Activated naive CD8-positive, alpha-beta T cell treated with anti-CD3 and anti-CD28 coated beads, Interleukin-2, amount 50 U/mL, for 24 hours (primary cell): ENCODE measurements around the gene CCDC70.
A peak's percentile ranks its signal among the peaks of the same experiment; 100 is the strongest.

Experiments used
- ATAC-seq: fragments of 150-1000 bp; cut with Tn5 transposase; one replicate; pipeline ENCODE4 v1.10.0; 2021
- DNase-seq: peaks from one replicate; pipeline ENCODE4 v3.0.0; 2021
- H3K27ac Mint-ChIP-seq: one replicate; pipeline ENCODE4 v1.8.0; 2021; ENCODE audit warnings: mild to moderate bottlenecking, mixed read lengths
- H3K27me3 Mint-ChIP-seq: one replicate; pipeline ENCODE4 v1.8.0; 2021; ENCODE audit warnings: mixed read lengths
- H3K36me3 Mint-ChIP-seq: one replicate; pipeline ENCODE4 v1.8.0; 2021; ENCODE audit warnings: low read depth, mixed read lengths
- H3K4me1 Mint-ChIP-seq: one replicate; pipeline ENCODE4 v1.8.0; 2021; ENCODE audit warnings: mixed read lengths
- H3K4me3 Mint-ChIP-seq: one replicate; pipeline ENCODE4 v1.8.0; 2021; ENCODE audit warnings: mild to moderate bottlenecking, moderate library complexity, mixed read lengths
- H3K9me3 Mint-ChIP-seq: one replicate; pipeline ENCODE4 v1.8.0; 2021; ENCODE audit warnings: mixed read lengths

The CCDC70 gene

GRCh38 chr13:51840917-51841316, 20.9 kb upstream of the CCDC70 start:
- peaks cover 2% of the 10 kb centered on the region for H3K27me3 Mint-ChIP-seq

GRCh38 chr13:51841732-51842131, 20.0 kb upstream of the CCDC70 start:
- H3K4me1 Mint-ChIP-seq, result peaks cover 35% of the 10 kb centered on the region
- ATAC-seq (no peak), DNase-seq (no peak)
- no peak overlapping the region for H3K27ac Mint-ChIP-seq
- peaks cover 2% of the 10 kb centered on the region for H3K27me3 Mint-ChIP-seq
- H3K36me3 Mint-ChIP-seq, result no peaks in the 10 kb centered on the region
- H3K9me3 Mint-ChIP-seq, result no peaks in the 10 kb centered on the region
- H3K4me3 Mint-ChIP-seq, result no peak overlapping the region

More at GRCh38 chr13:51840917-51841316, 20.9 kb upstream of the CCDC70 start:
- Mint-ChIP-seq H3K9me3 (no peaks in the 10 kb centered on the region), H3K36me3 (no peaks in the 10 kb centered on the region), H3K27ac (no peak overlapping the region), H3K4me1 (peaks cover 37% of the 10 kb centered on the region), H3K4me3 (no peak overlapping the region)
- DNase-seq, result no peak
- ATAC-seq, result no peak

- Mint-ChIP-seq H3K27me3 (peaks cover 2% of the 10 kb centered on the region), H3K4me3 (no peak overlapping the region), H3K4me1 (peaks cover 17% of the 10 kb centered on the region), H3K27ac (no peak overlapping the region), H3K36me3 (no peaks in the 10 kb centered on the region), H3K9me3 (no peaks in the 10 kb centered on the region)
- ATAC-seq (no peak), DNase-seq (no peak)
These were observed 18.2 kb upstream of the CCDC70 start for GRCh38 chr13:51843529-51843928.

GRCh38 chr13:51844862-51845573, 16.8 kb upstream of the CCDC70 start, which contains the start of gene TMEM272:
TMEM272 (minus strand) TSS chr13:51845177; CDS start chr13:51838530, 6,647 bp downstream.
- ATAC-seq (peak; percentile 69), DNase-seq (peak; percentile 78)
- Mint-ChIP-seq H3K36me3 (no peaks in the 10 kb centered on the region), H3K4me3 (peak within 1 kb of the TSS; percentile 57), H3K4me1 (peaks cover 16% of the 10 kb centered on the region), H3K27ac (no peak within 1 kb of the TSS), H3K27me3 (peaks cover 2% of the 10 kb centered on the region), H3K9me3 (no peaks in the 10 kb centered on the region)

- Mint-ChIP-seq H3K9me3 (no peaks in the 10 kb centered on the region), H3K27ac (no peak overlapping the region), H3K36me3 (no peaks in the 10 kb centered on the region), H3K4me1 (peaks cover 16% of the 10 kb centered on the region), H3K4me3 (no peak overlapping the region), H3K27me3 (peaks cover 2% of the 10 kb centered on the region)
- no peak for ATAC-seq
- no peak for DNase-seq
These were observed 16.0 kb upstream of the CCDC70 start for GRCh38 chr13:51845574-51846318.

GRCh38 chr13:51846756-51847155, 15.0 kb upstream of the CCDC70 start:
- Mint-ChIP-seq H3K27me3 (peaks cover 4% of the 10 kb centered on the region), H3K36me3 (no peaks in the 10 kb centered on the region), H3K9me3 (no peaks in the 10 kb centered on the region), H3K4me1 (peaks cover 16% of the 10 kb centered on the region), H3K4me3 (no peak overlapping the region), H3K27ac (no peak overlapping the region)
- ATAC-seq (no peak), DNase-seq (no peak)

GRCh38 chr13:51848674-51849073, 13.1 kb upstream of the CCDC70 start:
- H3K4me3 Mint-ChIP-seq, result no peak overlapping the region
- no peak overlapping the region for H3K27ac Mint-ChIP-seq
- no peaks in the 10 kb centered on the region for H3K9me3 Mint-ChIP-seq
- peaks cover 4% of the 10 kb centered on the region for H3K27me3 Mint-ChIP-seq
- DNase-seq (no peak), ATAC-seq (no peak)
- H3K36me3 Mint-ChIP-seq, result no peaks in the 10 kb centered on the region
- H3K4me1 Mint-ChIP-seq, result peaks cover 16% of the 10 kb centered on the region

GRCh38 chr13:51849145-51850101, 12.3 kb upstream of the CCDC70 start:
- peaks cover 15% of the 10 kb centered on the region for H3K4me1 Mint-ChIP-seq

GRCh38 chr13:51856027-51856736, 5.6 kb upstream of the CCDC70 start:
- peaks cover 9% of the 10 kb centered on the region for H3K27me3 Mint-ChIP-seq
- no peaks in the 10 kb centered on the region for H3K9me3 Mint-ChIP-seq
- H3K4me3 Mint-ChIP-seq, result no peak overlapping the region
- ATAC-seq, result no peak
- H3K36me3 Mint-ChIP-seq, result no peaks in the 10 kb centered on the region
- DNase-seq, result no peak
- peaks cover 3% of the 10 kb centered on the region for H3K4me1 Mint-ChIP-seq
- H3K27ac Mint-ChIP-seq, result no peak overlapping the region

More at GRCh38 chr13:51849145-51850101, 12.3 kb upstream of the CCDC70 start:
- Mint-ChIP-seq H3K27me3 (peaks cover 10% of the 10 kb centered on the region), H3K4me3 (no peak overlapping the region), H3K36me3 (no peaks in the 10 kb centered on the region), H3K27ac (no peak overlapping the region), H3K9me3 (no peaks in the 10 kb centered on the region)
- ATAC-seq, result peak; percentile 39
- peak; percentile 60 for DNase-seq

- Mint-ChIP-seq H3K4me1 (peaks cover 10% of the 10 kb centered on the region), H3K4me3 (no peak overlapping the region), H3K27ac (no peak overlapping the region)
These were observed 4.8 kb upstream of the CCDC70 start for GRCh38 chr13:51856998-51857397.

GRCh38 chr13:51858433-51859247, 3.1 kb upstream of the CCDC70 start:
- ATAC-seq, result no peak
- no peak for DNase-seq
- no peaks in the 10 kb centered on the region for H3K9me3 Mint-ChIP-seq

More at GRCh38 chr13:51856998-51857397, 4.8 kb upstream of the CCDC70 start:
- Mint-ChIP-seq H3K36me3 (no peaks in the 10 kb centered on the region), H3K27me3 (peaks cover 8% of the 10 kb centered on the region), H3K9me3 (no peaks in the 10 kb centered on the region)
- DNase-seq, result no peak
- ATAC-seq, result no peak

GRCh38 chr13:51862957-51863356, 1.2 kb downstream of the CCDC70 start:
- ATAC-seq (no peak), DNase-seq (no peak)
- H3K27me3 Mint-ChIP-seq, result no peaks in the 10 kb centered on the region
- H3K4me1 Mint-ChIP-seq, result peaks cover 23% of the 10 kb centered on the region
- no peak overlapping the region for H3K4me3 Mint-ChIP-seq
- H3K9me3 Mint-ChIP-seq, result no peaks in the 10 kb centered on the region
- no peak overlapping the region for H3K27ac Mint-ChIP-seq
- H3K36me3 Mint-ChIP-seq, result no peaks in the 10 kb centered on the region

More at GRCh38 chr13:51858433-51859247, 3.1 kb upstream of the CCDC70 start:
- H3K4me3 Mint-ChIP-seq, result no peak overlapping the region
- peaks cover 23% of the 10 kb centered on the region for H3K4me1 Mint-ChIP-seq
- H3K27me3 Mint-ChIP-seq, result peaks cover 6% of the 10 kb centered on the region
- H3K36me3 Mint-ChIP-seq, result no peaks in the 10 kb centered on the region
- no peak overlapping the region for H3K27ac Mint-ChIP-seq

- no peak for ATAC-seq
- Mint-ChIP-seq H3K4me1 (peaks cover 23% of the 10 kb centered on the region), H3K27me3 (peaks cover 6% of the 10 kb centered on the region)
These were observed 4.1 kb downstream of the CCDC70 start for GRCh38 chr13:51865838-51866237.

More at GRCh38 chr13:51865838-51866237, 4.1 kb downstream of the CCDC70 start:
- H3K36me3 Mint-ChIP-seq, result no peaks in the 10 kb centered on the region
- no peak overlapping the region for H3K27ac Mint-ChIP-seq
- no peak for DNase-seq
- no peak overlapping the region for H3K4me3 Mint-ChIP-seq
- H3K9me3 Mint-ChIP-seq, result no peaks in the 10 kb centered on the region
